ENCODE measurements around the gene CHCHD6. TPM values are rescaled to one million over a fixed set of nuclear protein-coding genes. Genes with fewer than 3 reads are reported as not detected.

CHCHD6 gene
- total RNA-seq, 1 experiment from 2014 or later, result 65.9 TPM

DNA sequence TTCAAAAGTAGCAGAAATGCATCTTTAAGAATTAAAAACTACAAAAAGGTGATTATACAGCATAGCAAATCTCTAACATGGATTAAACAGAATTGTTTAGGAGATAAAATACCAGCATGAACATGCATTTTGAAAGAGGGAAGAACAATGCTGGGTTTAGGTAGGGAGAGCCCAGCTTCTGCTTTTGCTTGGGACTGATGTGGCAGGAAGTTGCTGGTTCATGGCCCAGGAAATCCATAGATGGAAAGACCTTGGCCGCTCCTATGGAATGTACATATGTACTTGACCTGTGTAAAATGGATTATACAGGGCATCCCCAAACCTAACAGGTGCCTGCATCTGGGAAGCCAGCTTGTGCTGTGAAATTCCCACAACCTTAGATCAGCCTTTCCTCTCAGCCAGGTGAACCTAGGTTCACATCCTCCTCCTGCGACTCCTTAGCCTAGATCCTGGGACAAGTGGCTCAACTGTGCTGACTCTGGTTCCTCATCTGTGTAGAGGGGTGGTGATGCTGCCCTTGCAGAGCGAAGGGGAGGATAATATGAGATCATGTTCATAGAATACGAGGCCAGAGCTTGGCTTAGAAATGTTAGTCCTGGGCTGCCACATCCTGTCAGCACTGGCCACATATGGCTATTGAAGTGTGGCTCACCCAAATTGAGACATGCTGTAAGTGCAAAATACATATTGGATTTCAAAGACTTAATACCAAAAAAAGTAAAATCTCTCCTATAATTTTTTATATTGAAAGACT, 231.9 kb downstream of the CHCHD6 start:
- no peak for DNase-seq (ENCODE audit: low read depth)
- in situ Hi-C loops (cut with HindIII; ENCODE audit: low pct_unique_long_range_greater_than_20kb, low sequenced_read_pairs), result no loop called here

GRCh38 chr3:126936853-126937425, 232.9 kb downstream of the CHCHD6 start:
- no peak for DNase-seq (ENCODE audit: low read depth)
- in situ Hi-C loops (cut with HindIII; ENCODE audit: low pct_unique_long_range_greater_than_20kb, low sequenced_read_pairs), result no loop called here

- DNase-seq (ENCODE audit: low read depth), result no peak
- in situ Hi-C loops (cut with HindIII; ENCODE audit: low pct_unique_long_range_greater_than_20kb, low sequenced_read_pairs), result no loop called here
Observed at GRCh38 chr3:126937533-126937932, 233.5 kb downstream of the CHCHD6 start.

- peak; percentile 23 for DNase-seq (ENCODE audit: low read depth)
- in situ Hi-C loops (cut with HindIII; ENCODE audit: low pct_unique_long_range_greater_than_20kb, low sequenced_read_pairs), result no loop called here
Observed at GRCh38 chr3:126937973-126938372, 233.9 kb downstream of the CHCHD6 start.

GRCh38 chr3:126938520-126939337, 234.7 kb downstream of the CHCHD6 start:
- in situ Hi-C loops (cut with HindIII; ENCODE audit: low pct_unique_long_range_greater_than_20kb, low sequenced_read_pairs), result no loop called here
- DNase-seq (ENCODE audit: low read depth), result no peak

GRCh38 chr3:126939338-126939718, 235.3 kb downstream of the CHCHD6 start:
- no peak for DNase-seq (ENCODE audit: low read depth)
- in situ Hi-C loops (cut with HindIII; ENCODE audit: low pct_unique_long_range_greater_than_20kb, low sequenced_read_pairs), result no loop called here

GRCh38 chr3:126939733-126940132, 235.7 kb downstream of the CHCHD6 start:
- no peak for DNase-seq (ENCODE audit: low read depth)
- in situ Hi-C loops (cut with HindIII; ENCODE audit: low pct_unique_long_range_greater_than_20kb, low sequenced_read_pairs), result no loop called here

- in situ Hi-C loops (cut with HindIII; ENCODE audit: low pct_unique_long_range_greater_than_20kb, low sequenced_read_pairs), result no loop called here
- peak; percentile 26 for DNase-seq (ENCODE audit: low read depth)
Observed at GRCh38 chr3:126941721-126942270, 237.8 kb downstream of the CHCHD6 start.

DNA sequence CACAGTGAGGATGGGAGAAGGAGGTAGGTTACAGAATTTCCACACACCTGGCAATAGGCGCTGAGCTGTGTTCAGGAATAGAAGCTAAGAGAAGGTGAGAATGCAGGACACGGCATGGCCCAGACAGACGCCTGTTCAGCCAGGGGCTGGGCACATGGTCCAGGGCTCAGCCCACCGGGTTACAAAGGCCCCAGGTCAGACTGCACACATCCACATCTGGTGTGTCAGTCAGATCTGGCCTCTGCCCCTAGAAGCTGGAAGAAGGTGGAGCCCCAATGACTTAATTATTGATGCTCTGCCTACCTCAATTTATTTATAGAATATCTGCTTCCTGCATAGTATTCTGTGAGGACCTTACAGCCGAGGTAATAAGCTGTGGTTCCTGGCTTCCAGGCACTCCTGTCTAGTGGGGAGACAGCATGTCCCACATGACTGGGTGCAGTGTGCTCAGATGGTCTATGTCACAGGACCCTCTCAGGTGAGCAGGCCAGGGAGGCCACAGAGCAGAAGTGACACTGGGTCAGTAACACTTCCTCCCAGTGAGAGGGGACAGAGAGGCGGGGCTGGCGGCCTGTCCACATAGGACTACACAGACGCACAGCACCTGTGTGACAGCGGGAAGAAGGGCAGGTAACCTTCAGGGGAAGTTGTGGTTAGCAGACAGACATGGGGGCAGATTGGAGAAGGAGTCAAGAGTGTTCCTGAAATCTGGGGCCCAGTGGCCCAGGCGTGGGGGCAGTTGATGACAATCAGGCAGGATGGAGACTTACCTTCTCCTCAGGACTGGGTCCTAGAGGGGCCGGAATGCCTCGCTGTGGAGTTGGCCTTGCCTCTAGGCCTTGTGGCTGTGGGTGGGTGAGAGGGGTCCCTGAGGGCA, 240.3 kb downstream of the CHCHD6 start:
- no peak for DNase-seq (ENCODE audit: low read depth)
- in situ Hi-C loops (cut with HindIII; ENCODE audit: low pct_unique_long_range_greater_than_20kb, low sequenced_read_pairs), result no loop called here

DNA sequence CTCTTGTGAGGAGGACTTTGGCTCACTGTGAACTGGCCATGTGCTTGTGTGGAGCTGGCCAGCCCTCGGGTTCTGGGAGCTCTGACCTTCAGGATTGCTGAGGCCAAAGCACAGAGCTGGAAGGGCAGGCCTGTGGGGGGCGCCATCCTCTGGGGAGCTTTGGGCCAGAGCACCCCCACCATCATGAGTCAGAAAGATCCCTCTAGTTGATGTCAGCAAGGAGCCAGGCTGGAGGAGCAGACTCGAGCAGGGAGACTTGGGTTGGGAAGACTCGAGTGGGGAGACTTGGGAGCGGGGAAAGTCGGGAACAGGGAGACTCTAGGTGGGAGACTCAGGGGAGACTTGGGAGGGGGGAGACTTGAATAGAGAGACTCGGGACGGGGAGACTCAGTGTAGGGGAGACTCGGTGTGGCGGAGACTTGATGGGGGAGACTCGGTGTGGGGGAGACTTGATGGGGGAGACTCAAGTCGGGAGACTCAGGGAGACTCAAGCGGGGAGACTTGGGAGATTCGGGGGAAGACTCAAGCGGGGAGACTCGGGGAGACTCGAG, 241.2 kb downstream of the CHCHD6 start:
- in situ Hi-C loops (cut with HindIII; ENCODE audit: low pct_unique_long_range_greater_than_20kb, low sequenced_read_pairs), result no loop called here
- DNase-seq (ENCODE audit: low read depth), result no peak

- DNase-seq (ENCODE audit: low read depth), result no peak
- in situ Hi-C loops (cut with HindIII; ENCODE audit: low pct_unique_long_range_greater_than_20kb, low sequenced_read_pairs), result no loop called here
Observed at GRCh38 chr3:126945891-126946290, 241.9 kb downstream of the CHCHD6 start.

DNA sequence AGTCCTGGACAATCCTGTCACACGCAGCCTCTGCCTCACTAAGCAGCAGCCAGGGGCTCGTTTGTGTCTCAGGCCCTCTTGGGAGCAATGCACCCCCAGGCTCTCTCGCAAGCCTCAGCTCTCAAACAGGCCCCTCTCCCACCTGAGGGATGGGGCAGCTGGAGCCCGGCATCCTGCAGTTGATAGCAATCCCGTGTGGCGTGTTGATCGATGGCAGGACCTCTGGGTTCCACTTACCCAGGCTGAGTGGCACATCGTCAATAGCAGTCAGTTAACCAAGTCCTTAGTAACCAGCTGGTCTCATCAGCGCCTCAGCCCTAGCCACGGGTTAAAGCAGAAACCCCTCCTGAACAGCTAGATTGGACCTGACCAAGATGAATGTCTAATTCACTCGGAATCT, 242.4 kb downstream of the CHCHD6 start:
- in situ Hi-C loops (cut with HindIII; ENCODE audit: low pct_unique_long_range_greater_than_20kb, low sequenced_read_pairs), result no loop called here

DNA sequence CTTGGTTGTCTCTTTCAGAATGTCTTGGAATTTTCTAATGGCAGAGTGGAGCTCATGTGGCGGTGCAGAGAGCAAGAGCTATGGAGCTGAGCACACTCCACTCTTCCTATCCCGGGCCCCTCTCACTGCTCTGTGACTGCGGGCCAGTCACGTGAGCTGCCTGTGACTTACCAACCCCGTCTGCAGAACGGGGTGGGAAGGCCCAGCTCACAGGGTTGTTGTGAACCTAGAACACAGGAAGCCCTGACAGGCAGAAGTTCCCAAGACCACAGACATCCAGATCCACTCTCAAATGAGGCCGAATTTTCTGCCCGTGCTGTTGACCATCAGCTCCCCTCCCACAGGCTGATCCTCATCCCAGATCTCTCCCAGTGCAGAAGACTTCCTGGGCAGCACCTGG, 243.4 kb downstream of the CHCHD6 start:
- in situ Hi-C loops (cut with HindIII; ENCODE audit: low pct_unique_long_range_greater_than_20kb, low sequenced_read_pairs), result no loop called here
- DNase-seq (ENCODE audit: low read depth), result no peak

More for the DNA sequence above, 242.4 kb downstream of the CHCHD6 start:
- no peak for DNase-seq (ENCODE audit: low read depth)

- no peak for DNase-seq (ENCODE audit: low read depth)
- in situ Hi-C loops (cut with HindIII; ENCODE audit: low pct_unique_long_range_greater_than_20kb, low sequenced_read_pairs), result no loop called here
Observed at GRCh38 chr3:126948980-126949535, 245.0 kb downstream of the CHCHD6 start.

DNA sequence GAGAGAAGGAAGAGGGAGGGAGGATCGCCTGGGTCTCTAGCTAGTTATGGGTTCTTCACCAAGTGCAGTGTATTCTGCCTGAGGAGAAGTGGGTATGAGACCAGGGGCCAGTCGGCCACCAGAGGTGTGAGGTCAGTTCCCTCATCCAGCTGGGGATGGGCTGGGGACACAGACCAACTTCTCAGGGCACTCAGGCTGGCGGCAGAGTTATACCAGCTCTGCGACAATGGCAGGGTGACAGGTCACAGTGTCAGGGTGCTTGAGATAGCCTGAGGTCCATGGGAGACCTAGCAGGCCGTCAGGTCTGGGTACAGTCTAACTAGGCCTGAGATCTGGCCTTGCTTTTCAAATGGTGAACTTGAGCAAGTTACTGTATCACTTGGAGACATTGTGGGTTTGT, 247.5 kb downstream of the CHCHD6 start:
- in situ Hi-C loops (cut with HindIII; ENCODE audit: low pct_unique_long_range_greater_than_20kb, low sequenced_read_pairs), result no loop called here

GRCh38 chr3:126952261-126952982, 248.4 kb downstream of the CHCHD6 start:
- no peak for DNase-seq (ENCODE audit: low read depth)
- in situ Hi-C loops (cut with HindIII; ENCODE audit: low pct_unique_long_range_greater_than_20kb, low sequenced_read_pairs), result no loop called here

More for the DNA sequence above, 247.5 kb downstream of the CHCHD6 start:
- DNase-seq (ENCODE audit: low read depth), result no peak

Measured in Caki2 (cell line).